Activated T-helper 1 cell treated with Interleukin-2 at 50 U/mL for 16 hours (primary cell): Measurements from ENCODE around the gene P2RX4.
"Not testable (repeated sequence)": the region's sequence is repeated elsewhere in the genome, so short reads cannot be mapped to it uniquely, and the experiment has no call there.

ENCODE experiments used
- DNase-seq: peaks from one replicate; pipeline ENCODE4 v3.0.0-alpha.2; 2020; ENCODE audit warnings: low read depth

Gene P2RX4

DNA sequence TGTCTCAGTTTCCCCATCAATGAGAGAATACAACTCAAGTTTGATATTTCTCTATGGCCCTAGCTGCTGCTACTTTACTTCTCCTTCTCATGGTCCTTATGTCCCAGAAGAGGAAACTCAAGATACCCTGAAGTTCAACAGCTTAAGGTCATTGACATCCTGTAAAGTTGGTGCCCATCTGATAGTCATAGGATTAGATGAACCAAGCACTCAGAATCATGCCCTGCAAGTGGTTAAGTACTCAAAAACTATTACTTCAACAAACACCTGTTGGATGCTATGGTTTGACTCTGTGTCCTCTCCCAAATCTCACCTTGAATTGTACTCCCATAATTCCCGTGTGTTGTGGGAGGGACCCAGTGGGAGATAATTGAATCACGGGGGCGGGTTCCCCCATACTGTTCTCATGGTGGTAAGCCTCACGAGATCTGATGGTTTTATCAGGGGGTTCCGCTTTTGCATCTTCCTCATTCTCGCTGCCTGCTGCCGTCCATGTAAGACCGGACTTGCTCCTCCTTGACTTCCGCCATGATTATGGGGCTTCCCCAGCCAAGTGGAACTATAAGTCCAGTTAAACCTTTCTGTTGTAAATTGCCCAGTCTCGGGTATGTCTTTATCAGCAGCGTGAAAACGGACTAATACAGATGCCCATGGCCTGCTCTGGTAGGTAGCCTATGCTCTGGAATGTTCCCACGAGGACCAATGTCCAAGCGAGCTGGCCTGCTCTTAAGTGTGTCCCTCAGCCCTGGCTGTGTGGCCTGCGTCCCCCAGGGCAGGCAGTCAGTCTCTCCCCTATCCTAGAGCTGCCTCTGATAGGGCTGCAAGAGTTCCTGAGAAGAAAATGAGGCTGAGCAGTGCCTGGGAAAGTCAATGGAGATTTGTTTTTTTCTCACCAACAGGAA lies 68.5 kb downstream of the P2RX4 start:
- DNase-seq = no peak

DNA sequence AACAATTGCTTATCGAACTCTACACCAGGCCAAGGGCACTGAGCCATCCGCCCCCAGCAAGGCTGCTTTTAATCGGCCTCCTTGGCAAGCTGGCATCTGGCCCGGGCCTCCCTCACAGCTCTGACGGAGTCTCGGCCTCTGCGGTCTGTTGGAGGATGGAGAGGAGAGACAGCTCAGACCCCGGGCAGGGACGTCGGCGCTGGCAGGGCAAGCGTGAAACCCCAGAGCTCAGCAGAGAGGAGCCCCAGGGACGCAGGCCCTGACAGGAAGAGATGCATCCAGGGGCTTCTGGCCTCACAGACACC lies 69.1 kb downstream of the P2RX4 start:
- no peak for DNase-seq

GRCh38 chr12:121279507-121279915 lies 69.6 kb downstream of the P2RX4 start:
- no peak for DNase-seq

GRCh38 chr12:121280531-121280930 lies 70.6 kb downstream of the P2RX4 start:
- DNase-seq = not testable (repeated sequence)

- not testable (repeated sequence) for DNase-seq
Measured at GRCh38 chr12:121281116-121281515, 71.2 kb downstream of the P2RX4 start.

- no peak for DNase-seq
Measured at GRCh38 chr12:121282072-121282742, 72.3 kb downstream of the P2RX4 start.

- not testable (repeated sequence) for DNase-seq
Measured at GRCh38 chr12:121282910-121283309, 73.0 kb downstream of the P2RX4 start.

GRCh38 chr12:121283388-121283787 lies 73.5 kb downstream of the P2RX4 start:
- no peak for DNase-seq
